ENCODE measurements around the gene CKS2. TPM values are rescaled to one million over a fixed set of nuclear protein-coding genes. Genes with fewer than 3 reads are reported as not detected.

CKS2 gene
- total RNA-seq, 1 donor from 2014 or later = 69.9 TPM

DNA sequence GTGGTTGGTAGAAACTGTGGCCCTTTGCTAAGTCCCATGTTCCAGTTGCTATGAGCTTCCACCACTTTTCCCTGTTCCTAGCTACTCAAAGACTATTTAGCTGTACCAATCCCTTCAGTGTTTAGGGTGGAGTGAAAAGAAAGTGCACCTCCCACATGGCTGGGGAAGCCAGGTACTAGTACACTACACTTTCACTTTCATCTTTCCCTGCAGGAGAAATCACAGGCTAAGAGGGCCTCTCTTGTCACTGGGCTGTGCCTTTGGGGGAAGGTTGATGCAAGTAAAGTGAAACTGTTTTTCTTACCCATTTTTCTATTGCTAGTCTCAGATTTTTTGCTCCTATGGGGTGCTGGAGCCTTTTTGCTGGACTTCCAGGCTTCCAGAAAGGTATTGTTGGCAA lies 33.5 kb upstream of the CKS2 start:
- H3K27ac Mint-ChIP-seq (ENCODE audit: unreplicated experiment) = no peak overlapping the region
- H3K4me3 Mint-ChIP-seq (ENCODE audit: unreplicated experiment) = no peak overlapping the region
- TF ChIP-seq CTCF (IDR thresholded peaks at IDR 0.05; ENCODE audit: insufficient read depth, low read depth, low read length) (no peak), EZH2 (IDR thresholded peaks at IDR 0.05; ENCODE audit: insufficient read depth, low read length) (no peak)
- H3K9ac ChIP-seq (ENCODE audit: low read length) = no peak overlapping the region
- H3K9me3 Mint-ChIP-seq (ENCODE audit: unreplicated experiment) = peaks cover 30% of the 10 kb centered on the region
- peaks cover 4% of the 10 kb centered on the region for H3K4me1 ChIP-seq (ENCODE audit: insufficient read depth, low read length)
- no peak overlapping the region for H2AFZ ChIP-seq (ENCODE audit: low read depth, low read length)
- no peaks in the 10 kb centered on the region for H3K79me2 ChIP-seq (ENCODE audit: insufficient read depth, low read length)
- DNase-seq (ENCODE audit: low read depth) (peak; percentile 9), FAIRE-seq (no peak)
- no peaks in the 10 kb centered on the region for H3K27me3 ChIP-seq (ENCODE audit: insufficient read depth, low read length)
- no peaks in the 10 kb centered on the region for H3K9me3 ChIP-seq (ENCODE audit: insufficient read depth, low read depth, low read length)
- no peaks in the 10 kb centered on the region for H4K20me1 ChIP-seq (ENCODE audit: insufficient read depth, low read length)
- H3K4me3 ChIP-seq (ENCODE audit: insufficient read depth, low read depth, low read length) = no peak overlapping the region
- peaks cover 3% of the 10 kb centered on the region for H3K27me3 Mint-ChIP-seq (ENCODE audit: low read depth, unreplicated experiment)
- peaks cover 3% of the 10 kb centered on the region for H3K4me1 Mint-ChIP-seq (ENCODE audit: low read depth, unreplicated experiment)
- H3K27ac ChIP-seq (ENCODE audit: low read depth, low read length) = no peak overlapping the region
- H3K36me3 Mint-ChIP-seq (ENCODE audit: low read depth, unreplicated experiment) = peaks cover 5% of the 10 kb centered on the region
- no peak overlapping the region for H3K4me2 ChIP-seq (ENCODE audit: low read length)
- H3K36me3 ChIP-seq (ENCODE audit: insufficient read depth, low read length) = no peaks in the 10 kb centered on the region

GRCh38 chr9:89278551-89278950 lies 32.4 kb upstream of the CKS2 start:
- Histone ChIP-seq H3K36me3 (ENCODE audit: insufficient read depth, low read length) (no peaks in the 10 kb centered on the region), H3K4me3 (ENCODE audit: insufficient read depth, low read depth, low read length) (no peak overlapping the region), H3K9ac (ENCODE audit: low read length) (no peak overlapping the region), H3K4me2 (ENCODE audit: low read length) (no peak overlapping the region), H4K20me1 (ENCODE audit: insufficient read depth, low read length) (no peaks in the 10 kb centered on the region), H3K79me2 (ENCODE audit: insufficient read depth, low read length) (no peaks in the 10 kb centered on the region), H2AFZ (ENCODE audit: low read depth, low read length) (no peak overlapping the region), H3K27me3 (ENCODE audit: insufficient read depth, low read length) (no peaks in the 10 kb centered on the region), H3K4me1 (ENCODE audit: insufficient read depth, low read length) (peaks cover 4% of the 10 kb centered on the region), H3K9me3 (ENCODE audit: insufficient read depth, low read depth, low read length) (no peaks in the 10 kb centered on the region), H3K27ac (ENCODE audit: low read depth, low read length) (no peak overlapping the region)
- no peak overlapping the region for H3K27ac Mint-ChIP-seq (ENCODE audit: unreplicated experiment)
- H3K27me3 Mint-ChIP-seq (ENCODE audit: low read depth, unreplicated experiment) = peaks cover 3% of the 10 kb centered on the region
- TF ChIP-seq CTCF (IDR thresholded peaks at IDR 0.05; ENCODE audit: insufficient read depth, low read depth, low read length) (no peak), EZH2 (IDR thresholded peaks at IDR 0.05; ENCODE audit: insufficient read depth, low read length) (no peak)
- H3K9me3 Mint-ChIP-seq (ENCODE audit: unreplicated experiment) = peaks cover 23% of the 10 kb centered on the region
- no peak for DNase-seq (ENCODE audit: low read depth)
- peaks cover 3% of the 10 kb centered on the region for H3K4me1 Mint-ChIP-seq (ENCODE audit: low read depth, unreplicated experiment)
- peaks cover 5% of the 10 kb centered on the region for H3K36me3 Mint-ChIP-seq (ENCODE audit: low read depth, unreplicated experiment)
- no peak for FAIRE-seq
- no peak overlapping the region for H3K4me3 Mint-ChIP-seq (ENCODE audit: unreplicated experiment)

- DNase-seq (ENCODE audit: low read depth) = peak; percentile 38
- peaks cover 3% of the 10 kb centered on the region for H3K4me1 Mint-ChIP-seq (ENCODE audit: low read depth, unreplicated experiment)
- H3K4me3 Mint-ChIP-seq (ENCODE audit: unreplicated experiment) = no peak overlapping the region
- no peaks in the 10 kb centered on the region for H3K27me3 ChIP-seq (ENCODE audit: insufficient read depth, low read length)
- no peak overlapping the region for H3K4me3 ChIP-seq (ENCODE audit: insufficient read depth, low read depth, low read length)
- peaks cover 4% of the 10 kb centered on the region for H3K4me1 ChIP-seq (ENCODE audit: insufficient read depth, low read length)
- peaks cover 19% of the 10 kb centered on the region for H3K9me3 Mint-ChIP-seq (ENCODE audit: unreplicated experiment)
- H3K27ac Mint-ChIP-seq (ENCODE audit: unreplicated experiment) = no peak overlapping the region
- peak; percentile 20 for FAIRE-seq
- no peaks in the 10 kb centered on the region for H3K36me3 ChIP-seq (ENCODE audit: insufficient read depth, low read length)
- peaks cover 3% of the 10 kb centered on the region for H3K27me3 Mint-ChIP-seq (ENCODE audit: low read depth, unreplicated experiment)
- no peak overlapping the region for H3K27ac ChIP-seq (ENCODE audit: low read depth, low read length)
- no peak overlapping the region for H3K4me2 ChIP-seq (ENCODE audit: low read length)
- no peak overlapping the region for H2AFZ ChIP-seq (ENCODE audit: low read depth, low read length)
- H3K36me3 Mint-ChIP-seq (ENCODE audit: low read depth, unreplicated experiment) = peaks cover 2% of the 10 kb centered on the region
- H4K20me1 ChIP-seq (ENCODE audit: insufficient read depth, low read length) = no peaks in the 10 kb centered on the region
- TF ChIP-seq EZH2 (IDR thresholded peaks at IDR 0.05; ENCODE audit: insufficient read depth, low read length) (no peak), CTCF (IDR thresholded peaks at IDR 0.05; ENCODE audit: insufficient read depth, low read depth, low read length) (peak; percentile 89)
- H3K9me3 ChIP-seq (ENCODE audit: insufficient read depth, low read depth, low read length) = no peaks in the 10 kb centered on the region
- H3K9ac ChIP-seq (ENCODE audit: low read length) = no peak overlapping the region
- H3K79me2 ChIP-seq (ENCODE audit: insufficient read depth, low read length) = no peaks in the 10 kb centered on the region
Observed at GRCh38 chr9:89278997-89279739, 31.8 kb upstream of the CKS2 start.
